ENCODE measurements around the gene KDM2B.
A peak's percentile ranks its signal among the peaks of the same experiment; 100 is the strongest.

The KDM2B gene

GRCh38 chr12:121483949-121484348, 96.9 kb downstream of the KDM2B start:
- no peaks in the 10 kb centered on the region for H3K36me3 ChIP-seq (ENCODE audit: insufficient read depth, low read length)
- no peaks in the 10 kb centered on the region for H3K9me3 ChIP-seq (ENCODE audit: low read depth, low read length)
- no peak overlapping the region for H3K9ac ChIP-seq (ENCODE audit: insufficient read length)
- DNase-seq (ENCODE audit: low read depth, low spot score) = no peak
- H3K4me3 ChIP-seq = no peak overlapping the region
- TF ChIP-seq FOXP2 (optimal IDR thresholded peaks at IDR 0.05; ENCODE audit: control extremely low read depth, extremely low read length, insufficient read depth) (no peak), POLR2AphosphoS5 (IDR thresholded peaks at IDR 0.05; ENCODE audit: borderline replicate concordance, low read depth, low read length) (no peak), EZH2 (IDR thresholded peaks at IDR 0.05) (no peak)
- no peak overlapping the region for H3K27ac ChIP-seq

DNA sequence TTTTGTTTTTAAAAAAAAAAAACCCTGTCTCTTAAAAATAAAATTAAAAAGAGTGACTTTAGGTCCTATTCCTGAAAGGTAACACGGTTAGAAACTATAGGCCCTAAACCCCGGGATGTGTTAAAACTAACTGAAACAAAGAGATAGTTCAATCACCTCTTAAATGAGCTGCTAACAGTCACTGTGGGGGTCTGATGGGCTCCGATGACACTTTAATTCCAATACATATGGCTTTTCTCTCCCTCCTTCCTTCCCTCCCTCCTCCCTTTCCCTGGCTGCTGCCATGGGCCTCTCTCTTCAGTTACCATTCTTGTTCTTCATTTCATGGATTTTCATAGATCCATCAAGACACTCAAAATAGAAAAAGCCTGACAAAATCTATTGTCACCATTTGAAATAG, 104.3 kb downstream of the KDM2B start:
- DNase-seq (ENCODE audit: low read depth, low spot score) = no peak
- Histone ChIP-seq H3K27ac (no peak overlapping the region), H3K4me3 (no peak overlapping the region), H3K9ac (ENCODE audit: insufficient read length) (no peak overlapping the region), H3K9me3 (ENCODE audit: low read depth, low read length) (no peaks in the 10 kb centered on the region), H3K36me3 (ENCODE audit: insufficient read depth, low read length) (no peaks in the 10 kb centered on the region)
- TF ChIP-seq FOXP2 (optimal IDR thresholded peaks at IDR 0.05; ENCODE audit: control extremely low read depth, extremely low read length, insufficient read depth) (no peak), EZH2 (IDR thresholded peaks at IDR 0.05) (no peak), POLR2AphosphoS5 (IDR thresholded peaks at IDR 0.05; ENCODE audit: borderline replicate concordance, low read depth, low read length) (no peak)

DNA sequence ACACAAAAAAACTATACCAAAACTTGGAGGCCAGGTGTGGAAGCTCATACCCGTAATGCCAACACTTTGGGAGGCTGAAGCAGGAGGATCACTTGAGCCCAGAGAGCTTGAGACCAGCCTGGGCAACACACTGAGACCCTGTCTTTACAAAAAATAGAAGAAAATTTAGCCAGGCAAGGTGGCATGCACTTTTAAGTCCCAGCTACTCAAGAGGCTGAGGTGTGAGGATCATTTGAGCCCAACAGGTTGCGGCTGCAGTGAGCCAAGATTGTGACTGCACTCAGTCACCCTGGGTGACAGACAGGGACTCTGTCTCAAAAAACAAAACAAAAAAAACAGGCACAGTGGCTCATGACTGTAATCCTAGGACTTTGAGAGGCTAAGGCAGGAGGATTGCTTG, 105.5 kb downstream of the KDM2B start:
- no peak for DNase-seq (ENCODE audit: low read depth, low spot score)

DNA sequence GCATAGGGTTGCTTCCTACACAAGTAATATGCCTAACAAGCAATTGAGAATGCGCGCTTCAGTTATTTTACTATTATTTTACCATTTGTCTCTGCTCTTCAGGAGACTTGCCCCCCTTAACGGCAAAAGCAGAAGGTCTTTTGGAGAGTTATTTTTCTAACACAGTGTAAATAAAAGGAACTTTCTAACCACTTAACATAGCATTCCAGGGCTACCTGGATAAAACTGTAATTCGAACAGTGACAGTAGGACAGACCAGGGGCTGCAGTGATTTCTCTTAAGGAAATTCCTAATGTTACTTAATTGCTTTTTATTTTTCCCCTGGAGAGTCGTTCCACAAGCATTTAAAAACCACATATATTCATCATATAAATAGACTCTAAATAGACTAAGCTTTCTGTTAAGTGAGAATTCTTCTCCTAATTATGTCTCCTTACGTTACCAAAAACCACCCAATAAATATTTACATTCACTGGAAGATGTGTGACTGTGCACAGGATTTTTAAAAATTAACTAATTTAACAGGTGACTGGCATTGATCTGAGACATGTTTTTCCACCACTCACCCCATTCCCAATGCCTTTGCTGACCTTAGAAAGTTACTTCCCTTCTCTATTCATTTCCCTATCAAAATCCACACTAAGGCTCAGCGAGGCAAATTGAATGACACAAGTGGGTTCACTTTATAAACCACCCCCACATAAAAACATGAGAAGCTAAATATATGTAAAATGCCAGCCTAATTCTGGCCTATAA, 108.5 kb downstream of the KDM2B start:
- TF ChIP-seq EZH2 (IDR thresholded peaks at IDR 0.05) = no peak
- TF ChIP-seq FOXP2 (optimal IDR thresholded peaks at IDR 0.05; ENCODE audit: control extremely low read depth, extremely low read length, insufficient read depth) = no peak
- no peak for TF ChIP-seq POLR2AphosphoS5 (IDR thresholded peaks at IDR 0.05; ENCODE audit: borderline replicate concordance, low read depth, low read length)
- Histone ChIP-seq H3K4me3 (no peak overlapping the region), H3K27ac (peak overlapping the region; percentile 0; the same call in 1 of the 2 replicates), H3K9me3 (ENCODE audit: low read depth, low read length) (no peaks in the 10 kb centered on the region), H3K9ac (ENCODE audit: insufficient read length) (no peak overlapping the region), H3K36me3 (ENCODE audit: insufficient read depth, low read length) (no peaks in the 10 kb centered on the region)
- DNase-seq (ENCODE audit: low read depth, low spot score) = no peak

More for the DNA sequence above, 105.5 kb downstream of the KDM2B start:
- Histone ChIP-seq H3K9me3 (ENCODE audit: low read depth, low read length) (no peaks in the 10 kb centered on the region), H3K9ac (ENCODE audit: insufficient read length) (no peak overlapping the region), H3K36me3 (ENCODE audit: insufficient read depth, low read length) (no peaks in the 10 kb centered on the region), H3K4me3 (no peak overlapping the region), H3K27ac (no peak overlapping the region)
- TF ChIP-seq EZH2 (IDR thresholded peaks at IDR 0.05) (no peak), FOXP2 (optimal IDR thresholded peaks at IDR 0.05; ENCODE audit: control extremely low read depth, extremely low read length, insufficient read depth) (no peak), POLR2AphosphoS5 (IDR thresholded peaks at IDR 0.05; ENCODE audit: borderline replicate concordance, low read depth, low read length) (no peak)

- no peak for DNase-seq (ENCODE audit: low read depth, low spot score)
- H3K9ac ChIP-seq (ENCODE audit: insufficient read length) = no peak overlapping the region
- no peaks in the 10 kb centered on the region for H3K36me3 ChIP-seq (ENCODE audit: insufficient read depth, low read length)
- TF ChIP-seq EZH2 (IDR thresholded peaks at IDR 0.05) (no peak), POLR2AphosphoS5 (IDR thresholded peaks at IDR 0.05; ENCODE audit: borderline replicate concordance, low read depth, low read length) (no peak), FOXP2 (optimal IDR thresholded peaks at IDR 0.05; ENCODE audit: control extremely low read depth, extremely low read length, insufficient read depth) (no peak)
- H3K9me3 ChIP-seq (ENCODE audit: low read depth, low read length) = no peaks in the 10 kb centered on the region
- H3K27ac ChIP-seq = no peak overlapping the region
- no peak overlapping the region for H3K4me3 ChIP-seq
Observed at GRCh38 chr12:121470751-121471150, 110.1 kb downstream of the KDM2B start.

DNA sequence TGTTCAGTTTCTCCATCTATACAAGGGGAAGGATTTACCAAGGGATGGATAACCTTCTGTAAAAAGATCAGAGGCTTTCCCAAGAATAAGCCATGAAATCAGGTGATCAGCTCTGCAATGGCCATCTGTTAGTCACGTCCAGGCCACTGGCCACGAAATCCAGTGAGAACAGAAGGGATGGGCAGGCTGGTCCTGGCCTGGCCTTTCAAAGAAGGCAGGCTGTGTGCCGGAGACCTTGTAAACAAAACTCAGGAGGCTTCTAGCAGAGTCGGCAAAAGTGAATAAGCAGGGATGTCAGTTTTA, 112.4 kb downstream of the KDM2B start:
- TF ChIP-seq POLR2AphosphoS5 (IDR thresholded peaks at IDR 0.05; ENCODE audit: borderline replicate concordance, low read depth, low read length) (no peak), FOXP2 (optimal IDR thresholded peaks at IDR 0.05; ENCODE audit: control extremely low read depth, extremely low read length, insufficient read depth) (no peak), EZH2 (IDR thresholded peaks at IDR 0.05) (no peak)
- H3K9ac ChIP-seq (ENCODE audit: insufficient read length) = no peak overlapping the region
- no peaks in the 10 kb centered on the region; the same call in 1 of the 2 replicates for H3K36me3 ChIP-seq (ENCODE audit: insufficient read depth, low read length)
- peak overlapping the region; percentile 19; the same call in 1 of the 2 replicates for H3K27ac ChIP-seq
- H3K9me3 ChIP-seq (ENCODE audit: low read depth, low read length) = no peaks in the 10 kb centered on the region
- DNase-seq (ENCODE audit: low read depth, low spot score) = no peak
- no peak overlapping the region for H3K4me3 ChIP-seq

DNA sequence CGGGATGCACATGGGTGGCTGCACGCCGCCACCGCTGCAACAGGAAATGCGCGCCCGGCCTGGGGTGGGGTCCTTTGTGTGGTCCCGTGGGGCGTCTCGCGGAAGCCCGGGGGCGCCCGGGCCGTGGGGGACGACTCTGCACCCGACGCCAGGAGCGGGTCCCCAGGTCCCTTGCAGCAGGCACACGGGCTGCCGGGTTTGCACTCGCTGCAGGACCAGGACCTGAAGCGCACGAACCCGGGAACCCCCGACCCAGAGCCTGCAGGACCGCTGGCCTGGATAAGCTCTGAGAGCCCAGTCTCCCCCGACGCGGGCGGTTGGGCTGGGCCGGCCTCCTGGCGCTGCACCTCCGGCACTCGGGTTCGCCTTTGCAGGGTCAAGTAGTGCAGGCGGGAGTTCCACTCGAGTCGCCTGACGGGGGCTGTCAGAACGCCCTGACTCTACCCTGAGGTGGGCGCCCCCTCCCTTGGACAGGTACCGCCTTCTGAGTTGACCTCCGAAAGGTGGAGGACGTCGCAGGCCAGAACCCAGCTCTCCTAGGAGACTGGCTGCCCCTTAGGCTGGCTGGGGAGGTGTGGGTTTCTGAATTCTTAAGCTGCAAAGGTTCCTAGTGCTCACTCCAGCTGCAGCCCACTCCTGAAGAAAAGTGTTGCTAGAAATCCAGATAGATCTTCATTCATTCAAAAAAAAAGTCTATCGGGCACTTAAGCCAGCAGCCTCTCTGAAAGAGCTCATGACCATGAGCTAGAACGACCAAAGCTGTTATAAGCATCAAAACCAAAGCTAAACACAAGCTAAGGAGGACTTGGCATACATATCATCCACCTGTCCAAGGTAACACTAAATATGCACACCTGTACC, 113.0 kb downstream of the KDM2B start:
- Histone ChIP-seq H3K9ac (ENCODE audit: insufficient read length) (no peak overlapping the region), H3K4me3 (peak overlapping the region; percentile 69), H3K36me3 (ENCODE audit: insufficient read depth, low read length) (no peaks in the 10 kb centered on the region; the same call in 1 of the 2 replicates), H3K27ac (0 out of 2 replicates have a peak overlapping the region, but pooled peaks have one; percentile 9), H3K9me3 (ENCODE audit: low read depth, low read length) (no peaks in the 10 kb centered on the region)
- DNase-seq (ENCODE audit: low read depth, low spot score) = no peak
- TF ChIP-seq FOXP2 (optimal IDR thresholded peaks at IDR 0.05; ENCODE audit: control extremely low read depth, extremely low read length, insufficient read depth) (no peak), POLR2AphosphoS5 (IDR thresholded peaks at IDR 0.05; ENCODE audit: borderline replicate concordance, low read depth, low read length) (peak; percentile 31; the same call in 1 of the 2 replicates)

All from SK-N-MC (cell line).